HG03066 (cell line): ENCODE data around the gene DHRSX.
"Not testable (repeated sequence)": the region's sequence is repeated elsewhere in the genome, so short reads cannot be mapped to it uniquely, and the experiment has no call there.

Source experiments
- ATAC-seq: cut with Tn5 transposase; IDR thresholded peaks from one replicate; pipeline ENCODE4 v1.9.1; 2021; ENCODE audit warnings: low read depth; ENCODE audit not compliant: unreplicated experiment

Gene DHRSX

GRCh38 chrX:2330910-2331309 lies 169.9 kb downstream of the DHRSX start:
- no peak for ATAC-seq

GRCh38 chrX:2330487-2330886 lies 170.3 kb downstream of the DHRSX start:
- no peak for ATAC-seq

- no peak for ATAC-seq
Observed at GRCh38 chrX:2327423-2327822, 173.4 kb downstream of the DHRSX start.

- ATAC-seq: no peak
Observed at GRCh38 chrX:2325076-2325784, 175.5 kb downstream of the DHRSX start.

GRCh38 chrX:2324151-2324550 lies 176.6 kb downstream of the DHRSX start:
- no peak for ATAC-seq

- no peak for ATAC-seq
Observed at GRCh38 chrX:2321411-2321810, 179.4 kb downstream of the DHRSX start.

DNA sequence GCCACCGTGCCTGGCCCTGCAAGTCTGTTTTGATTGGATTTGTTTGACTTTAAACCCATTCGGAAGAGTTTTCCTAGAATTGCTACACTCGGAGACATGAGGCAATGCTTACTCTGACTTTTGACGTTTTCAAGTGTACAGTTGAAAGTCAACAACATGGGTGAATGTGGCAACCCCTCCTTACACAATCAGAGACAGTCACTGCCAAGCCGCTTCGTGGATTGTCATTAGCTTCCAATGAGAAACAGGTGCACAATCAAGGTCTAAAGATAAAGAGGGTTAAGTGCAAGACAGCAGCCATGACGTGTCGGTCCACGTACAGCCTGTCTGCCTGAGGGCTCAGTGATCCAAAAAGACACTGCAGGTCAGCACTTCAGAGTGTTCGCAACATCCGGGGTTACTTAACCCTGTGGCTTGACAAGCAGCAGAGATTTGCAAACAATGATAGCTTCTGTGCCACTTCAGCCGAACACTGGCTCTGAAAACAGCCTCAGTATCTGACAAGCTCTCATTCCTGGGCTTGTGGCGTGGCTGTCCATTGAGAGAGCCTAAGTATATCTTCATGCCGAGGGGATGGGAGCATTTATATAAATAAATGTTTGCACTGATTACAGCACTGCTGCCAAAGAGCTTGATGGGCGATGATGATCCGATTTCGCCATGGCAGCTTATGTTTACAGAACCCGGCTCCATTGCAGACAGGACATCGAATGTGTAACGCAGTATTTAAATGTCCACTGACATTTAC lies 180.0 kb downstream of the DHRSX start:
- no peak for ATAC-seq

- ATAC-seq: no peak
Observed at GRCh38 chrX:2320089-2320488, 180.7 kb downstream of the DHRSX start.

DNA sequence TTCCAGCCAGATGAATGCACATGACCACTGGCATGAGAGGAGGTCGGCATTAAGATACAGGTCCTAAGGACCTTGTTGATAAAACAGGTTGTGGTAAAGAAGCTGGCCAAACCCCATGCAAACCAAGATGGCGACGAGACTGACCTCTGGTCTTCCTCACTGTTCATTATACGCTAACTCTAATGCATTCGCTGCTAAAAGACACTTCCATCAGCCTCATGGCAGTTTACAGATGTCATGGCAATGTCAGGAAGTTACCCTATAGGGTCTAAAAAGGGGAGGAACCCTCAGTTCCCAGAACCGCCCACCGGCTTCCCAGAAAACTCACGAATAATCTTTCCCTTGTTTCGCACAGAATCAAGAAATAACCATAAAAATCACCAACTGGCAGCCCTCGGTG lies 182.4 kb downstream of the DHRSX start:
- no peak for ATAC-seq

- ATAC-seq: no peak
Observed at GRCh38 chrX:2317527-2318055, 183.2 kb downstream of the DHRSX start.

DNA sequence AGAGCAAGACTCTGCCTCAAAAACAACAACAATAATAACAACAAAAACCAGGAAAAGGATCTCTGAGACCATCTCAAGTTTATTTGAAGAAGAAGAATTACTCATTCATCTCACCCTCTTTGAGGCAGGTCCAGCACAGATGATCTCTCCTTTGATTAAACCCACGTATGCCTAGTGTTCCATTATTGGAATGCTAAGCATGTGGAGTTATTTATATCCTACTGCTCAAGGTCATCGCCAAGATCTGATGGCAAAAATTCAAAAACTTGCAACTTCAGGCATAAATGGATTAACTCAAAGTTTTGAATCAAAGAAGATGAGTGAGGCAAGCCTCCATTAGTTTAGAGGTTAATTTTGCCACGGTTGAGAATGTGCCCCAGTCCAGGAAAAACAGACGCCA lies 184.2 kb downstream of the DHRSX start:
- no peak for ATAC-seq

DNA sequence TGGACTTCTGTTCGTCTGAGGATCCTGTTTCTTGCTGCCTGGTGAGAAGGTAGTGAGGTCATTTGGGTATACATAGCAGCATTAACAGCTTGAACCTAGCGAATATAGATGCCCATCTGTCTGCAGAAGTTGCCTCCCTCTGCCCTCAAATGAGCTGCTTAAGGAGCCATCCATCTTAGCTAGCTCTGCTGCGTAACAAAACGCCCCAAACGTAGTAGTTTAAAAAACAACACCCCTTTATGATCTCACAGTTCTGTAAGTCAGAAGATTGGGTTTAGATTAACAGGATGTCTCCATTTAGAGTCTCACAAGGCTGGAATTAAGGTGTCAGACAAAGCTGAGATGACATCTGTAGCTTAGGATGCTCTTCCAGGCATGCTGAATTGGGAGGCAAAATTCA lies 185.3 kb downstream of the DHRSX start:
- no peak for ATAC-seq

DNA sequence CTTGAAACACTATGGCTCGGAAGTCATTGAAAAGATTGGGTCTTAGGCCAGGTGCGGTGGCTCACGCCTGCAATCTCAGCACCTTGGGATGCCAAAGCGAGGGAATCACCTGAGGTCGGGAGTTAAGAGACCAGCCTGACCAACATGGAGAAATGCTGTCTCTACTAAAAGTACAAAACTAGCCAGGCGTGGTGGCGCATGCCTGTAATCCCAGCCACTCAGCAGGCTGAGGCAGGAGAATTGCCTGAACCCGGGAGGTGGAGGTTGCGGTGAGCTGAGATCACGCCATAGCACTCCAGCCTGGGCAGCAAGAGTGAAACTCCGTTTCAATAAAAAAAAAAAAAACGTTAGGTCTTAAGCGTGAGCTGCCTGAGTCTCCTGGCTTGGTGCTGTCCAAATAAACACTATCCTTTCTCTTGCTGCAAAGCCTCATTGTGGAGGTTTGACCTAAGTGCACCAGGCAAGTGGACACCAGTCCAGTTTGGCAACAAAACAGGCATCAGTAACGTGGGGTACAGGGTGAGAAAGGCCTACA lies 185.9 kb downstream of the DHRSX start:
- no peak for ATAC-seq

DNA sequence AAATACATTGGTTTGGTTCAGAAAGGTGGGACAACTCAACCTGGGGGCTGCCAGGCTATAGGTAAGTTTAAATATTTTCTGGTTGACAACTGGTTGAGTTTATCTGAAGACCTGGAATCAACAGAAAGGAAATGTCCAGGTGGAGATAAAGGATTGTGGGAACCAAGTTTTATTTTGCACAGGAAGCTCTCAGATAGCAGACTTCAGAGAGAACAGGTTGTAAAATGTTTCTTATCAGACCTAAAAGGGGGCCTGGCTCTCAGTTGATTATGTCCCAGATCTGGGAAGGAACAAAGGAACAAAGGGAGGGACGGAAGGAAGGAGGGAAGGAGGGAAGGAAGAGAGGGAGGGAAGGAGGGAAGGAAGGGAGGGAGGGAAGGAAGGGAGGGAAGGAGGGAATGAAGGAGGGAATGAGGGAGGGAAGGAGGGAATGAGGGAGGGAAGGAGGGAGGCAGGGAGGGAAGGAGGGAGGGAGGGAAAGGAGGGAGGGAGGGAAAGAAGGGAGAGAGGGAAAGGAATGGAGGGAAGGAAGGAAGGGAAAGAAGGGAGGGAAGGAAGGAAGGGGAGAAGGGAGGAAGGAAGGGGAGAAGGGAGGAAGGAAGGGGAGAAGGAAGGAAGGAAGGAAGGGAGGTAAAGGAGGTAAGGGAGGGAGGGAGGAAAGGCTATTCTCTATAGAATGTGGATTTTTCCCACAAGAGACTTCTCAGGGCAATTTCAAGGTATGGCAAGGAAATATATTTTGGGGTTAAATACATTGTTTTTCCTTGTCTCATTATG lies 186.7 kb downstream of the DHRSX start:
- ATAC-seq: no peak

DNA sequence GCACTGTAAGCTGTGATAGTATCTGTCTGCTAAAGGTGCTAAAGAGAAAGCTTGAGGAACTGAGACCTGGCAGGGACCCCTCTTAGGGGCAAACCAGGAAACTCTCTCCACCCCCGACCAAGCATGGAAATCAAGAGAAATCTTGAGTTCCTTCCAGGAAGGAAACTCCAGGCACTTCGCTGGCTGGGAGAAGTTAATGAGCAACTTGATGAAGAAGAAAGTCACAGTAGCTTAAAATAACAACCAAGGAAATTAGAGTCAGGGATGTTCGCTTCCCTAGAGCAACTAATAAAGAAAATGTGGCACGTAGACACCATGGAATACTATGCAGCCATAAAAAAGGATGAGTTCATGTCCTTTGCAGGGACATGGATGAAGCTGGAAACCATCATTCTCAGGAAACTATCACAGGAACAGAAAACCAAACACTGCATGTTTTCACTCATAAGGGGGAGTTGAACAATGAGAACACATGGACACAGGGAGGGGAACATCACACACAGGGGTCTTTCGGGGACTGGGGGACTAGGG lies 188.7 kb downstream of the DHRSX start:
- not testable (repeated sequence) for ATAC-seq

- ATAC-seq: no peak
Observed at GRCh38 chrX:2311501-2311900, 189.3 kb downstream of the DHRSX start.

GRCh38 chrX:2301901-2302300 lies 198.9 kb downstream of the DHRSX start:
- ATAC-seq: no peak

- no peak for ATAC-seq
Observed at GRCh38 chrX:2299871-2300270, 200.9 kb downstream of the DHRSX start.

DNA sequence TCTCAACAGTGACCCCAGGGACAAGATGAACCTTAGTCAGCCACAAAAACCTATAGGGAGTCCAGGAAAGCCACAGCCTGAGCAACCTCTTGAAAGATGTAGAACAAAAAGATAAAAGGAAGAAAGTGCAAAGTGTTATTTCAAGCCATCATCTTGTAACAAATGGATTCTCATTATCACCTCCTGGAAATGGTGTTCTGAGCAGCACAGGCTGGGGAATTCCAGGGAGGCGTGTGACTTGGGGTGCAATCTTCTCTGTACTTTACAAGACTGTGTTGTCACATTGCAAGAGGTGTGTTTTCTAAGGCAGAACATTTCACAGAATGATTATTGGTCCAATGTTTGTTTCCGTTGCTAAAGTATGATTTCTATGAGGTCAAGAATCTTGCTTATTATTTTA lies 214.0 kb downstream of the DHRSX start:
- no peak for ATAC-seq

GRCh38 chrX:2284601-2285000 lies 216.2 kb downstream of the DHRSX start:
- no peak for ATAC-seq

DNA sequence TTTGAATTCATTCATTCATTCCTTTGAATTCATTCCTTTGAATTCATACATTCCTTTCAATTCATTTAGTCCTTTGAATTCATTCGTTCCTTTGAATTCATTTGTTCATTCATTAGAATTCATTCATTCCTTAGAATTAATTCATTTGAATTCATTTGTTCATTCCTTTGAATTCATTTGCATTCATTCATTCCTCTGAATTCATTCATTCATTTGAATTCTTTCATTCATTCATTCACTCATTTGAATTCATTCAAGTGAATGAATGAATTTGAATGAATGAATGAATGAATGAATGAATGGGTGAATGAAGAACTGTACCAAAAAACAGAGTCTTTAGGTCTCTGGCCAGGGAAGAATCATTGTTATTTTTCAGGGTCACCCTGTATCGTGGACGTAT lies 216.6 kb downstream of the DHRSX start:
- ATAC-seq: no peak
